AG09319 (cell line): ENCODE results near the gene SUCLG2.

ENCODE experiments used
- DNase-seq: peaks from one replicate; pipeline ENCODE4 v3.0.0-alpha.2; 2010; ENCODE audit warnings: low read depth; ENCODE audit errors: extremely low read depth
- TF ChIP-seq, protein P1 (sequence below): IDR thresholded peaks from 2 replicates; pipeline ENCODE4 v1.5.1; 2011; ENCODE audit warnings: low read depth, mild to moderate bottlenecking, inconsistent platforms, low read length, moderate library complexity

Gene SUCLG2

DNA sequence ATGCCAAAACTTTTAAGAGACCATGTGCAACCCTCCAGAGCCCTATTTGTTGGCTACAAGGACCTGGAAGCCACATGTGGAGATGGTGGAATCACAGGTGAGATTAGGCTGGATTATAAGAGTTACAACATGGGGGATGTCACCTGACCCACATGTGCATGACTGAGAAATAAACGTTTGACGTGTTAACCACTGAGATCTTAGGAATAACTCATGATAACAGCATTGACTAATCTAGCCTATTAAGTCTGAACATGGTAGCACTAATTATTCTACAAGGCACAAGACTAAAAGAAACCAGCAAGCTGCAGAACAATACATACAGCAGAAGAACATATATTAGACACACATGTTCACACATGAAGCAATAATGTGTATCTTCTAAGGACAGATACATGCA is 38.4 kb downstream of the SUCLG2 start:
- TF ChIP-seq, protein P1, sequence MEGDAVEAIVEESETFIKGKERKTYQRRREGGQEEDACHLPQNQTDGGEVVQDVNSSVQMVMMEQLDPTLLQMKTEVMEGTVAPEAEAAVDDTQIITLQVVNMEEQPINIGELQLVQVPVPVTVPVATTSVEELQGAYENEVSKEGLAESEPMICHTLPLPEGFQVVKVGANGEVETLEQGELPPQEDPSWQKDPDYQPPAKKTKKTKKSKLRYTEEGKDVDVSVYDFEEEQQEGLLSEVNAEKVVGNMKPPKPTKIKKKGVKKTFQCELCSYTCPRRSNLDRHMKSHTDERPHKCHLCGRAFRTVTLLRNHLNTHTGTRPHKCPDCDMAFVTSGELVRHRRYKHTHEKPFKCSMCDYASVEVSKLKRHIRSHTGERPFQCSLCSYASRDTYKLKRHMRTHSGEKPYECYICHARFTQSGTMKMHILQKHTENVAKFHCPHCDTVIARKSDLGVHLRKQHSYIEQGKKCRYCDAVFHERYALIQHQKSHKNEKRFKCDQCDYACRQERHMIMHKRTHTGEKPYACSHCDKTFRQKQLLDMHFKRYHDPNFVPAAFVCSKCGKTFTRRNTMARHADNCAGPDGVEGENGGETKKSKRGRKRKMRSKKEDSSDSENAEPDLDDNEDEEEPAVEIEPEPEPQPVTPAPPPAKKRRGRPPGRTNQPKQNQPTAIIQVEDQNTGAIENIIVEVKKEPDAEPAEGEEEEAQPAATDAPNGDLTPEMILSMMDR: no peak
- DNase-seq: no peak

DNA sequence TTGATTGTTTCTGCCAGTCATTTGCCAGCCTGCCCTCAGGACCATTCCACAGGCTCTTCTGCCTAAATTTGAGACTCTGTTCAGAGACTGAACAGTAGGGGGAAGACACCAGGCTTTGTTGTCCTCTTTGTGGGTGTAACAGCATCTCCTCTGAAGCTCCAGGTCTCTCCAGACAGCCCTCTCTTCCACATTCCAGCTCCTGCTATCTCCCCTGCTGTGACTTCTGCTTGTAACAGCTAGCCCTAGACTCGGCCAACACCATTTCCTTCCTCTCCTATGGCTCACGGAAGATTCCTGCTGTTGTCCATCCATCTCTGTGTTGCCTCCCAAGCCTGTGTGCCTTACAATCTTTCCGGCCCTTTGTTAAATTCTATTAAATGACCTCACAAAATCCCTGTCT is 40.2 kb downstream of the SUCLG2 start:
- DNase-seq: no peak
- TF ChIP-seq, protein P1: no peak

DNA sequence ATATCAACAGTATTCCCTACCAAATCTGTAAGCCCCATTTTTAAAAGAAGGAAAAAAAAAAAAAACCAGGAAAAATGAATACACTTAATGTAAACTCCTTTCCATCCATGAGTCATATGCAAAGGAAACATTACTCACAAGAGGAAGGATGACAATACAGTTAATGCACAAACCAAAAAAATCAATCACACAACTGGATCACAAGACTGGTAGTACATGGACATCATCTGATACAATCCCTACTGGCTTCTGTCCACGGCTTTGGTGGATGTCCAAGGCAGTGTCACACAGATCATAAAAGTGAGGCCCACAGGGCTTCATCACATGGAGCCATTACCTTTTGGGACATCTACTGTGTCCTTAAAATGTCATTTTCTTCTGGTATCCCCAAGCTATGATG is 44.0 kb downstream of the SUCLG2 start:
- DNase-seq: no peak
- TF ChIP-seq, protein P1: no peak

GRCh38 chr3:67609709-67610108 is 44.7 kb downstream of the SUCLG2 start:
- DNase-seq: no peak
- TF ChIP-seq, protein P1: no peak

- DNase-seq: no peak
- TF ChIP-seq, protein P1: no peak
Measured at GRCh38 chr3:67608034-67608433, 46.4 kb downstream of the SUCLG2 start.

DNA sequence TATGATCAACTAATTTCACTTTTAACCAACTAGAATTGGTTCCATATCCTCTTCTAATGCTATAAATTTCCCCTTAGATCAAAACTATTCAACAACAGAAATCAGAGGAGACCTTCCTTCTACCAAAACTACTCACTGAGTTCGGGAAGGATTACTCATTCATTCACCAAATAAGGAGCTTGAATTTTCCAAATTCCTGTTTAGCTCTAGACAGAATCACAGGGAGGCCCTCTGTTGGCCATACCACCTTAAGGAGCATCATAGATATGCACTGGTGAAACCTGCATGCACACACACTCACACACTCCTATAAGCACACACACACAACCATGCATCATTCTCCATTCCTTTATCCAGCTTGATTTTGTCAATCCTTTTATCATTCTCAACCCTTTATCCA is 49.0 kb downstream of the SUCLG2 start:
- DNase-seq: peak; percentile 48
- TF ChIP-seq, protein P1: peak; percentile 65

DNA sequence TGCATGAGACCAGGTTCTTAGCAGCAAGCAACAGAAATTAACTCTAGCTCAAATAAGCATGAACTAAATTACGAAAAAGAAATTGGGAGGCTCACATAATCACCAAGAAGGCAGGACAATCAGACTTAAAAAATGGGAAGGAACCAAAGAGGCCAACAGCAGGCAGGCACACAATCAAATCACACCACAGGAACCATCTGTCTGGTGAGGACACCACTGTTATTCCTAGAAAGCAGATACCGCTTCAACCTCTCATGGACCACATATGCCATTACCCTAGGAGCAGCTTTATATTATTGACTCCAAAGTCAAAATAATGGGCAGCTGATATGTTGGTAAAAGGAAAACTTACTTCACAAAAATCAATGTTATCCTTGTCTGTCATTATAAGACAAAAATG is 51.6 kb downstream of the SUCLG2 start:
- TF ChIP-seq, protein P1: no peak
- DNase-seq: no peak
